Erythroblast (primary cell): Measurements from ENCODE around the gene CDHR5.

Experiments
- GATA1 ChIP-seq: IDR thresholded peaks from 2 replicates; pipeline ENCODE4 v1.6.1; 2011; ENCODE audit warnings: low read depth, mild to moderate bottlenecking, control low read depth, low read length, moderate library complexity
- POLR2A ChIP-seq: IDR thresholded peaks from 2 replicates; pipeline ENCODE4 v1.6.1; 2011; ENCODE audit warnings: mild to moderate bottlenecking, low read length

DNA sequence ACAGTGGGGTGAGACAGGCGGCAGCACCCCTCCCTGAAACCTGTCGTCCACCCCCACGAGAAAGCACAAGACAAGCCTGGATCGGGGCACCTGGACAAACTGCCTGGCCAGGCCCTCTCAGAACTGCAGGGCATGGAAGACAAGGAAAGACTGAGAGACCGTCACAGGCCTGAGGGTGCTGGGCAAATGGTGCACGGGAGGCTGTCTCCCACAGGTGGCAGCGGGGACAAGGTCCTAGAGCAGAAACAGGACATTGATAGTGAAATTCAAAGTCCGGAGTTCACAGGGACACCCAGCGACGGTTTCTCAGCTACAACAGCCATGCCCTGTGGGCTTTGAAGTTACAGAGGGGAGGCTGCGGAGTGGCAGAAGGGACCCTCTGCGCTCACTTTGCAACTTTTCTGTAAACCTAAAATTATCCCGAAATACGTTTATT, 33.0 kb upstream of the CDHR5 start:
- TF ChIP-seq POLR2A (no peak), GATA1 (no peak)
